GDM1 (cell line): ENCODE results near the gene SHISAL1.

Experiments
- DNase-seq: peaks from one replicate; lab custom pipeline; 2025; lab: John Stamatoyannopoulos, UW

SHISAL1 gene

GRCh38 chr22:44231233-44231632 is 81.5 kb downstream of the SHISAL1 start:
- DNase-seq = no peak

- no peak for DNase-seq
Measured at GRCh38 chr22:44229809-44230208, 82.9 kb downstream of the SHISAL1 start.

- no peak for DNase-seq
Measured at GRCh38 chr22:44229331-44229730, 83.4 kb downstream of the SHISAL1 start.

- no peak for DNase-seq
Measured at GRCh38 chr22:44225812-44226211, 86.9 kb downstream of the SHISAL1 start.

- no peak for DNase-seq
Measured at GRCh38 chr22:44225091-44225689, 87.6 kb downstream of the SHISAL1 start.

- no peak for DNase-seq
Measured at GRCh38 chr22:44224166-44224565, 88.6 kb downstream of the SHISAL1 start.

- DNase-seq = no peak
Measured at GRCh38 chr22:44221710-44222475, 90.9 kb downstream of the SHISAL1 start.

GRCh38 chr22:44220727-44221680 is 91.7 kb downstream of the SHISAL1 start:
- no peak for DNase-seq

- no peak for DNase-seq
Measured at GRCh38 chr22:44219101-44219870, 93.5 kb downstream of the SHISAL1 start.

- DNase-seq = no peak
Measured at GRCh38 chr22:44218071-44218470, 94.7 kb downstream of the SHISAL1 start.

GRCh38 chr22:44217346-44217745 is 95.4 kb downstream of the SHISAL1 start:
- DNase-seq = no peak

GRCh38 chr22:44215287-44215686 is 97.5 kb downstream of the SHISAL1 start:
- DNase-seq = no peak

GRCh38 chr22:44214764-44215163 is 98.0 kb downstream of the SHISAL1 start:
- no peak for DNase-seq

GRCh38 chr22:44214187-44214586 is 98.6 kb downstream of the SHISAL1 start:
- no peak for DNase-seq

GRCh38 chr22:44213489-44214043 is 99.2 kb downstream of the SHISAL1 start:
- no peak for DNase-seq

- no peak for DNase-seq
Measured at GRCh38 chr22:44212936-44213335, 99.8 kb downstream of the SHISAL1 start.

GRCh38 chr22:44211946-44212930 is 100.5 kb downstream of the SHISAL1 start:
- no peak for DNase-seq

GRCh38 chr22:44211256-44211945 is 101.3 kb downstream of the SHISAL1 start:
- DNase-seq = no peak

- DNase-seq = no peak
Measured at GRCh38 chr22:44210722-44211121, 102.0 kb downstream of the SHISAL1 start.

GRCh38 chr22:44209343-44209742 is 103.4 kb downstream of the SHISAL1 start:
- no peak for DNase-seq
